Stimulated activated CD4-positive, alpha-beta T cell treated with anti-CD3 and anti-CD28 coated beads, Interleukin-1b, Interleukin-23, amount 100 ng/mL, for 48 hours (primary cell): ENCODE results near the gene GRAMD2B.
"Not testable (repeated sequence)": the region's sequence is repeated elsewhere in the genome, so short reads cannot be mapped to it uniquely, and the experiment has no call there.

Experiments used
- DNase-seq: peaks from one replicate; pipeline ENCODE4 v3.0.0-alpha.2; 2020

GRAMD2B gene

GRCh38 chr5:126516133-126516532, 92.9 kb downstream of the GRAMD2B start:
- no peak for DNase-seq

GRCh38 chr5:126516852-126517251, 93.6 kb downstream of the GRAMD2B start:
- no peak for DNase-seq

GRCh38 chr5:126519223-126519622, 96.0 kb downstream of the GRAMD2B start:
- not testable (repeated sequence) for DNase-seq

- no peak for DNase-seq
These were observed 96.7 kb downstream of the GRAMD2B start for GRCh38 chr5:126519637-126520592.

GRCh38 chr5:126520593-126520953, 97.4 kb downstream of the GRAMD2B start:
- no peak for DNase-seq

- no peak for DNase-seq
These were observed 97.9 kb downstream of the GRAMD2B start for GRCh38 chr5:126521130-126521529.

GRCh38 chr5:126523818-126524510, 100.8 kb downstream of the GRAMD2B start:
- no peak for DNase-seq

GRCh38 chr5:126525630-126526245, 102.5 kb downstream of the GRAMD2B start:
- DNase-seq = no peak

GRCh38 chr5:126526493-126526892, 103.3 kb downstream of the GRAMD2B start:
- no peak for DNase-seq

GRCh38 chr5:126527158-126527557, 103.9 kb downstream of the GRAMD2B start:
- DNase-seq = no peak

- DNase-seq = no peak
These were observed 104.7 kb downstream of the GRAMD2B start for GRCh38 chr5:126527892-126528291.

- DNase-seq = no peak
These were observed 108.4 kb downstream of the GRAMD2B start for GRCh38 chr5:126531543-126532120.

- DNase-seq = no peak
These were observed 111.3 kb downstream of the GRAMD2B start for GRCh38 chr5:126534553-126534952.

- no peak for DNase-seq
These were observed 112.8 kb downstream of the GRAMD2B start for GRCh38 chr5:126535856-126536545.

- no peak for DNase-seq
These were observed 113.7 kb downstream of the GRAMD2B start for GRCh38 chr5:126536874-126537273.

GRCh38 chr5:126538579-126538978, 115.4 kb downstream of the GRAMD2B start:
- no peak for DNase-seq

- no peak for DNase-seq
These were observed 117.4 kb downstream of the GRAMD2B start for GRCh38 chr5:126540631-126541030.

- no peak for DNase-seq
These were observed 119.2 kb downstream of the GRAMD2B start for GRCh38 chr5:126542441-126542840.

- no peak for DNase-seq
These were observed 119.8 kb downstream of the GRAMD2B start for GRCh38 chr5:126543009-126543408.

GRCh38 chr5:126543660-126544059, 120.5 kb downstream of the GRAMD2B start:
- DNase-seq = no peak
